ENCODE measurements around the gene KCTD16.

The KCTD16 gene

GRCh38 chr5:144167998-144168397, 2.7 kb upstream of the KCTD16 start:
- no peak for DNase-seq

GRCh38 chr5:144169904-144170275, 783 bp upstream of the KCTD16 start:
- DNase-seq: no peak

DNA sequence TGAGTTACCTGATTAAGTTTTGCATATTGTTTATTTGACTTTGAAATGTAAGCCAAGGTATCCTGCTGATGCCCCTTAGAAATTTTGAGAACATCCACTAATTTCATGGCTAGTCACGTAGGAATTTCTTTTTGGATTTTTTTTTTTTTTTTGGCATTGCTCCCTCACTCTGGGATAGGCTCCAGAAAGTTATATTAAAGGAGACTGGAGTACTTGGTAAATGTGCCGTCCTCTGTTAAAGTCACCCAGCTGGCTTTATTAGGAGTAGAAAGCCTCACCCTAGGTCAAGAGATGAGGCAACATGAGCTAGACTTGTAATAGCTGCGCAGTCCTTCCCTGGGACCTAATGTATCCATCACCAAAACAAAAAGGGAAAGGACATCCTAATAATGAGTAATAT, 3.1 kb downstream of the KCTD16 start:
- peak in 1 of 2 experiments; percentile 63 for DNase-seq

DNA sequence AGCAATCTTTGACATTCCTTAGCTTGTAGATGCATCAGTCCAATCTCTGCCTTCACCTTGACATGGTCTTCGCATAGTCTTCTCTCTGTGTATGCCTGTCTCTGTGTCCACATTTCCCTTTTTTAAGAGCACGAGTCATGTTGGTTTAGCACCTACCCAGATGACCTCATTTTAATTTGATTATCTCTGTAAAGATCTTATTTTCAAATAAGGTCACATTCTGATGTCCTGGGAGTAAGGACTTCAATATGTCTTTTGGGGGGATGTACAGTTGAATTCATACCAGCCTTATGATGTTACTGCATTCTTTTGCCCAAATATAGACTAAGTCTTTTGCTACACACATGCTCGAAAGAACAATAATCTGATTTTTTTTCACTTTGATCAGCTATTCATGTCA, 6.9 kb downstream of the KCTD16 start:
- DNase-seq: no peak

- no peak for DNase-seq
Observed at GRCh38 chr5:144179226-144179625, 8.6 kb downstream of the KCTD16 start.

GRCh38 chr5:144183254-144183889, 12.7 kb downstream of the KCTD16 start:
- DNase-seq: peak in 1 of 2 experiments; percentile 56

DNA sequence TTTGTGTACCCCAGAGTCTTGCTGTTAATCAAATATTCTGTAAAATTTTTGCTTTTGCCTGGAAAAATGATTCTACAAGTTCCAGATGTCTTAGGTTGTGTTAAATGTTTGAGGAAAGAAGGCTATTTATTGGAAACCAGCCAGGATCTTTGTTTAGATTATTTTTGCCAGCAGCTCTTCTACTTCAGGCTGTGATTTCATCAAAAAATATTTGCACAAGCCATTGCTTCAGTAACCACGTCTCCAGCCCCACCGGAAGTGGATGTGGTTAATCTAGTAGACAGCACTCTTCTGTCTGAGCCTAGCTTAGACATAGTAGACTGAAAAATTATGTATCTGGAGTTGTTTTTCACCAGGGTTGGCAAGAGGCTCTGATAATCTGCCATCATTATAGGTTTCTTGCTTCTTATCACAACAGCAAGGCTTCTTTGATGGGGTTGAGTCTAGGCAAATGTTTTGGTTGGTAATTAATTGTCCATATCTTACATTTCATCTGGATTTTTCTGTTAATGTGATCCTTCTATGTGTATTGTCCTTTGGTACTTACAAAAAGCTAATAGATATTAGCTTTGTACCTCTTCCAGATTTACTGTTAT, 17.1 kb downstream of the KCTD16 start:
- peak in 1 of 2 experiments; percentile 23 for DNase-seq

- DNase-seq: no peak
Observed at GRCh38 chr5:144189800-144190429, 19.2 kb downstream of the KCTD16 start.

DNA sequence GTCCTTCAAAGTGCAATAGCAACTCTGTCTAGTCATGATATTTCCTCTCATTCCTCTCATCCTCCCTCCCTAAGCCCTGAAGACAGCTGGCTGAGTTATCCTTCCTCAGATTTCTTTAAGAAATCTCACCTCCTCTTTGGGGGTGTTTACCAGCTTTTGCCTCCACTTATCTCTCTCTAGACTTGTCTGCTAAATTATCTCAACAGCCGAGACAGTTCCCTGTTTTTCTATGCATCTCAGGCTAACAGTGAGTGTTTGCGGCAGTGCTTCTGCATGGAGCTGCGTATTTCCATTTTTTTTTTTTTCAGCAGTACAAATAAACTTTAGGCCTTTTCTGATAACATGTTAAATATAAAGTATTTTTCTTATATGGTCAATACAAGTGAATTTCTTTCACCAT, 20.9 kb downstream of the KCTD16 start:
- no peak for DNase-seq

DNA sequence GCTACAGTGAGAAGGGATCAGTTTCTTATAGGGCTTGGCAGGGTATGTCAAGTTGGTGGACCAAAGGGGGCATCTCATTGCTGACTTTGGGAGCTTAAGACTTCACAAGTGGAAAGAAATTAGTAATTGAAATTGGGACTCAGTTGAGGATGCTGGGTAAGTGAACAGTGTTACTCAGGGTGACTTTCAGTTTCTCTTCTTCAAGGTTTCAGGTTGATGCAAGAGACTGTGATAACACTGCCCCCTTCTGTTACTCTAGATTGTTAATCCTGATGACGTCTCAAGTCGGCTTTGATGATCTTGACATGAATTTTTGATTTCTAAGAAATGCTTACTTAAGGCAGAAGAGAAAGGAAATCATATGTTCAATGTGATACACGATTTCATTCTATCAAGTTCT, 21.3 kb downstream of the KCTD16 start:
- DNase-seq: peak; percentile 14 to 55

- no peak for DNase-seq
Observed at GRCh38 chr5:144192661-144193060, 22.0 kb downstream of the KCTD16 start.

- no peak for DNase-seq
Observed at GRCh38 chr5:144194144-144194543, 23.5 kb downstream of the KCTD16 start.

DNA sequence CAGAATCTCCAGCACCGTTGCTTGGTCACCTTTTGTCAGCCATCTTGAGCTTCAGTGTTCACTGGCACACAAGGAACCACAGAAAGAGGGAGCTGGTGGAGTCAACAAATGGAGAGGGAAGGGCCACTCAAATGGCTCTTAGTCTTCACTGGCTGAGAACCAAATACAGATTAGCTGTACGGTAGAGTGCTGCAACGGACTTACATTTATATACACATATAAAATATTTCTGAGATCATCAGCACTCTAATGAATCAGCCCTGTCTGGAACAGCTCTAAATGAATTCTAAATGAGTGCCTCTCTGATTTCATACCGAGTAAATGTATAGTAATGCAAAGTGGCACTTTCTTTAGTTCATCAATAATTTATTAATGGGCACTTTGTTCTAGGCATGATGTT, 24.8 kb downstream of the KCTD16 start:
- DNase-seq: no peak

- DNase-seq: no peak
Observed at GRCh38 chr5:144196612-144197011, 25.9 kb downstream of the KCTD16 start.

DNA sequence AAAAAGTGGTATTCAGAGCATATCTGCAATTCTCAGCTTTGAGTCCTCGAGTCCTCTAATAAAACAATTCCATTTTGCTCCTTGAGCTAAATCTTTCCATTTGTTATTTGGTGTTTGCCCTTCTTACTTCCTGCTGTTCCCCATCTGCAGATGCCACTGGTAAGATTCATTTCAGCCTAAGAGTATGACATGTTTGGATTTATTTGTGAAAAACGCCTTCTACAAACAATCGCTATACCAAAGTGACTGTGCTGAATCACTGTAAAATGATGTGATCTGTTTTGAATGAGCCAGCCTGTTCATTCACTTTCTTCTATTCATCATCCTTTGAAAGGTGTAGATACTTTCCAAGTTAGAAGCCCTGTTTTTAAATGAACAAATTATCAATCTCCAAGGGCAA, 27.7 kb downstream of the KCTD16 start:
- DNase-seq: no peak

DNA sequence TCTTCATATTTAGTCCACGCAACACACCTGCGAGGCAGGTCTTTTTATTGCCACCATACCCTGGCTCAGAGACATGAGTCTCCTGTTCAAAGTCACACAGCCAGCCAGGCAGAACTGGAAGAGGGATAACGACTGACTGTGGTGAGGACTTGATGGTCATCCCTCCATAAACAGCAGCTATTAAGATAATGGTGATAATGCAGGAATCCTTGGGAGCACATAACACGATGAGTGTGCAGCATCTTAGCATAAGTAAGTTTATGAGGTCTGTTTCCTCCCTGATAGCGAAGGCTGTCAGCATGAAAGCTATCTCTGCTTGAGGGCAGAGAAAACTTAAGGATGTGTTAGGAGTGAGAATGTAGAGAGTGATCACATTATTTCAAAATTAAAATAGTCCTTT, 30.9 kb downstream of the KCTD16 start:
- DNase-seq: no peak

DNA sequence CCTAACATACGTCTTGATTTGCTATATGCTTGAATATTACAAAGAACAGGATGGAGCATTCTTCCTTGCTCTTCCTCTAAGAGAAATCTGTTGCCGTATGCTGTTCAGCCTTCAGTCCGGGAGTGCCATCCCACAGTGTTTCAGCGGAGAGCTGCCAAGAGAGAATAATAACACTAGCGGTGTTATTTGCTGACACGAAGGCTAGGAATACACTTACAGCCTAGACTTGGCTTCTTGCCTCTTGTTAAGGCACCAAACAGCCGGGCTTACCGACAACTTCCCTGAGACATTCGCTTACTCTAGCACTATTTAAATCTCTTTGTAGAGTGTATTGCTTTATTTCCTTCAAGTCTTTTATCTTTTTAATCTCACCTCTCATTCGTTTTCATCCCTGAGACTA, 31.4 kb downstream of the KCTD16 start:
- DNase-seq: no peak

GRCh38 chr5:144202726-144203125, 32.1 kb downstream of the KCTD16 start:
- DNase-seq: no peak

- peak; percentile 11 to 59 for DNase-seq
Observed at GRCh38 chr5:144203750-144204596, 33.3 kb downstream of the KCTD16 start.

GRCh38 chr5:144205141-144205551, 34.5 kb downstream of the KCTD16 start:
- peak in 1 of 2 experiments; percentile 25 for DNase-seq

DNA sequence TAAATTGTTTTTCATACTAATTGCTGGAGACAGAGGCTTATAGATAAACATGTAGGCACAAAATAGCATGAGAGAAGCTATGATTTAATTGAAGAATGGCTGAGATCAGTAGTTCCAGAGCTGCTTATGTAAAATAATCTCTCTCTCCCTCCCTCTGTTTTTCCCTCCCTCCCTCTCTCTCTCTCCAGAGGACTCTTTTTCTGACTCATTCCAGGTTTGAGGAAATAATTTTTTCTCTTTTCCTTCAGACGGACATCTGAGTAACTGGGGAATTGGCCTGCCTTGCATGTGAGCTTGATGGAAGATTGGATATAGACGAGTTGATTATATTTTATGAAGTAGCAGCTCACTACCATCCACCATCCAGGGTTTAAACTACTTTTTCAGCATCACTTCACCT, 35.5 kb downstream of the KCTD16 start:
- no peak for DNase-seq

GRCh38 chr5:144207875-144208444, 37.3 kb downstream of the KCTD16 start:
- DNase-seq: no peak

DNA sequence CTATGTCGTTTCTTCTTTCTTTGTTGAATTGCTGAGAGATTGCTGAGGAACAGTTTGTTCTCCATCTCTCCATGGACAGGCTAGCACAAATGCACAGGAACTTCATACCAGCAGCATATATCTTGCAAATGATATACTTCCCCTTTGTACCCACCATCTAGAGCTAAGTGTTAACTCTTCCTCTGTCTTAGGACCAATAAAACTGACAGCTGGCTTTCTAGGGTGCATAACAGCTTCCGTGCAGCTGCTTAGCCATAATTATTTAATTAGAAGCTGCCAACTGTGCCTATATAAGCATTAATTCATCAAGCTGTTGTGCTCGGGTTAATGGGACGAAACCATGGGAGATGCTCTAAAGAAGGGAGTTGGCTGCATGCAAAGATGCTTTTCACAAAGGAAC, 38.7 kb downstream of the KCTD16 start:
- DNase-seq: no peak
